Measurements from ENCODE around the gene NXF1.
"Not testable (repeated sequence)": the region's sequence is repeated elsewhere in the genome, so short reads cannot be mapped to it uniquely, and the experiment has no call there.

The NXF1 gene

GRCh38 chr11:62831520-62832335 lies 26.5 kb upstream of the NXF1 start, which contains the start of gene STX5:
Gene STX5, minus strand, starts transcription at chr11:62832051. Its CDS starts 808 bp downstream, at chr11:62831243.
- DNase-seq, result peak; percentile 100

GRCh38 chr11:62830904-62831519 lies 25.8 kb upstream of the NXF1 start:
- DNase-seq, result no peak

GRCh38 chr11:62828130-62828529 lies 22.9 kb upstream of the NXF1 start:
- not testable (repeated sequence) for DNase-seq

DNA sequence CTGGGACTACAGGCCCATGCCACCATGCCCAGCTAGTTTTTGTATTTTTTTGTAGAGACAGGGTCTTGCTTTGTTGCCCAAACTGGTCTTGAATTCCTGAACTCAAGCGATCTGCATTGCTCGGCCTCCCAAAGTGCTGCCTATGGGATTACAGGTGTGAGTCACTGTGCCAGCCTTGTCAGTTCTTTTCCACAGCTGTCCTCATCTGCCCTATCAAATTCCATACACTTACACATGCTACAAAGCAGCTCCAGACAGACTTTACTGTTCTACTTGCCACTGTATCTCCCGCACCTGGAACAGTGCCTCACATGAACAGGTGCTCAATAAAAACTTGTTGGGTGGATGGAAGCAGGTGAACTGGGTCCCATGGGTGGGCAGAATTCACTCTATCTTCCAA lies 18.4 kb upstream of the NXF1 start:
- no peak for DNase-seq

DNA sequence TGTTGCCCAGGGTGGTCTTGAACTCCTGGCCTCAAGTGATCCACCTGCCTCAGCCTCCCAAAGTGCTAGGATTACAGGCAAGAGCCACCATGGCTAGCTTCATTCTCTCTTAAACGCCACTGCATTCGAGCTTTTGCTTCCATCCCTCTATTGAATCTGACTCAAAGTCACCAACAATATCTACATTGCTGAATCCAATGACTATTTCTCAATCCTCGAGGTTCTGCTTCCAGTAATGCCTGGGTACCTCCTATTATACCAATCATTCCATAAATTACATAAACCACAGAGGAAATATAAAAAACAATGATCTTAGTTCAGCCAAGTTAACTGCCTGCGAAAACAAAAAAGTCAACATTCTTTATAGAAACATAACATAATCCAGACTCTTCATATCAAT lies 11.9 kb upstream of the NXF1 start:
- DNase-seq, result no peak

DNA sequence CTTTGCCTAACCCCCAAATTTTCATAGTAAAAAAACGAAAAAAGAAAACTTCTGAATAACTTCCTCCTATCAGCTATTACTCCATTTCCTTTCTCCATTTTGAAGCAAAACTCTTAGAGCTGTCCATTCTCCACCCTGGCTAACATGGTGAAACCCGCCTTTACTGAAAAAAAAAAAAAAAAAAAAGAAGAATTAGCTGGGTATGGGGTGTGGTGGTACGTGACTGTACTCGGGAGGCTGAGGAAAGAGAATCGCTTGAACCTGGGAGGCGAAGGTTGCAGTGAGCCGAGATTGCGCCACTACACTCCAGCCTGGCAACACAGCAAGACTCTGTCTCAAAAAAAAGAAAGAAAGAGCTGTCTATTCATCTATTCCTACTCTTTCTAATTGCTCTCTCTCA lies 11.3 kb upstream of the NXF1 start:
- DNase-seq, result no peak

GRCh38 chr11:62811659-62812058 lies 6.4 kb upstream of the NXF1 start:
- no peak for DNase-seq

GRCh38 chr11:62810748-62811147 lies 5.5 kb upstream of the NXF1 start:
- DNase-seq, result no peak

- no peak for DNase-seq
These were observed 1.4 kb upstream of the NXF1 start for GRCh38 chr11:62806611-62807121.

DNA sequence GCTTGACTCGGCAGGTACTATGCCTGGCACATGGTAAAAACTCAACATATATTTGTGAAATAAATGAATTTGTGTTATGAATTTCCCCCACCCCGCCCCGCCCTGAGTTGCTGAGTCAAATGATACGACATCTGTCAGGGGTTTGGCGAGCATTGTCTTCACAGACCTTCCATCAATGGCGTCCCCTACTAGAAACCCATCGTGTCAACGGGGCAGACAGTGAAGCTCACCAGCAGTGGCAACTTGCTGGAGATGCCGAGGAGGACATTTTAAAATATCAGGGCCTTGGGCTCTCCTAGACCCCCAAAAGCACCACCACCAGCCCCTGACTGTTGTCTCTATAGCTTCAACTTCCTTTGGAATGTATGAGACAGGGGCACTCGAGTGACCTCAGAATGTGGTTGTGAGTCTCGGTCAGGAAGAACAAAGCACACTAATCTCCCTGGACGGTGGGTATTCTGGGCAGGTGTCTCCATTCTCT lies 761 bp upstream of the NXF1 start:
- DNase-seq, result peak; percentile 70

GRCh38 chr11:62804310-62805075 lies 747 bp downstream of the NXF1 start:
- peak; percentile 70 for DNase-seq

GRCh38 chr11:62801071-62801470 lies 4.2 kb downstream of the NXF1 start:
- no peak for DNase-seq

DNA sequence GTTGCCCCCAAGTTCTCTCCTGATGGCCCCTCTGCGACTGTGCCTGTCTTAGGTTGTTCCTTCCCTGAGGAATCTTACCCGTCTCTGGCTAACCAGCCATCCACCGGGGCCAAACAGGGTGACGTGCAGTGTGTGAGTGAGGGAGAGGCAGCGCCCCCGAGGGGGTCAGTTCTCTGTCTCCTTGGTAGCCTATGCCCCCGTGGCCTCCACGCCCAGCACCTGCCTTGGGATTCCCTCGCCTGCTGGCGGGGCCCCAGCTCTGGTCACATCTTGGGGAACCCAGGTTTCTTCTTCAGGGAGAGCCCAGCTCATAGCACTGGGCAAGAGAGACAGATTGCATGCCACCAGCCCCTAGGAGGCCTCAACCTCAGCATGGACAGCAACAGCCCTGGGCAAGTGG lies 5.8 kb downstream of the NXF1 start:
- no peak for DNase-seq

DNA sequence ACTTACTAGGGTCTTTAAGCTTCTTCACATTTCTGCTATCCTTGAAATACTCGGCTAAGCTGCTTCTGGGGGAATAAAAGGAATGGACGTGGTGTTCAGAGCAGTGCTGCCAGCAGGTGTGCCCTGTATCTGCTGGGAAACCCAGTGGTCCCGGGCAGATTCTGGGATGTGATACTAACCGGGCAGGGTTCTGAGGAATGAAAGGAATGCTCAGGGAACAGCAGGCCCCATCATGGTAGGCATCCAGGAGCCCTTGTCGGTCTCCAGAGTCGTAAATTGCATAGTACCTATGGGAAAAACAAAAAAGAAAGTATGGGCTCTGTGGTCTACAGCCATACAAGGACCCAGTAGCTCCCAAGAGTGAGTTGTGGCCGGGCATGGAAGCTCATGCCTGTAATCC lies 9.0 kb downstream of the NXF1 start:
- no peak for DNase-seq

- DNase-seq, result no peak
These were observed 11.0 kb downstream of the NXF1 start for GRCh38 chr11:62794201-62794775.

GRCh38 chr11:62792202-62792575 lies 13.1 kb downstream of the NXF1 start:
- no peak for DNase-seq

GRCh38 chr11:62791501-62792201 lies 13.6 kb downstream of the NXF1 start, which contains the start of gene TMEM223:
Gene TMEM223, minus strand, starts transcription at chr11:62792006. Its CDS starts 12 bp downstream, at chr11:62791994.
- DNase-seq, result peak; percentile 80

DNA sequence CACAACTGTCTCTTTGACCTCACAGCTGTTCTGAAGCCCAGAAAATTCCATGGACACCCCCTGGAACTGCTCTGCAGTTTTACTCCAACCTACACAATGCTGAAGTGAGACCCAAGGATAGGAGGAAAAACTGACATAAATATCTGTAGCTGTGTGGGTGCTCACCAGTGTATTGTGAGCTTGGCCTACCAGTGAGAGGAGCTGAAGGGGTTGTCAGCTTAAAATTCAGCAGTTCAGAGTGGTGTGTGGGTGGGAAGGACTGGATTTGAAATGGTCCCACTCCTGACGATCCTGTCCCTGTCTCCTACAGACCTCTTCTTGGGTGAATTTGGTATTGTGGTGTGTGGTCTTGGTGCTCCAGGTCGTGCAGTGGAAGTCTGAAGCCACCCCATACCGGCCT lies 15.7 kb downstream of the NXF1 start:
- no peak for DNase-seq

DNA sequence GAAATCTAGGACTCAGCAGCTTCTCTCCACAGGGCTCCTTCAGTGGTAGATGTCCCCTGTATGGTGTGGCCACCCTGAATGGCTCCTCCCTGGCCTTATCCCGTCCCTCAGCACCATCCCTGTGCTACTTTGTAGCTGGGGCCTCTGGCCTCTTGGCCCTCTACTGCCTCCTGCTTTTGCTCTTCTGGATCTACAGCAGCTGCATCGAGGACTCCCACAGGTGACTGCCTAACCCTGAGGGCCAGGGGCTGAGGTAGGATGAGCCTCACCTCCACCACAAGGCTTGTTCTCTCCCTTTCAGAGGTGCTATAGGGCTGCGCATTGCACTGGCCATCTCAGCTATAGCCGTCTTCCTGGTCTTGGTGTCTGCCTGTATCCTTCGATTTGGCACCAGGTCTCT lies 16.2 kb downstream of the NXF1 start:
- DNase-seq, result no peak

GRCh38 chr11:62787005-62787759 lies 18.1 kb downstream of the NXF1 start, which contains the start of gene TMEM179B:
Gene TMEM179B, plus strand, starts transcription at chr11:62787402. Its CDS starts 30 bp downstream, at chr11:62787432.
- DNase-seq, result peak; percentile 98

DNA sequence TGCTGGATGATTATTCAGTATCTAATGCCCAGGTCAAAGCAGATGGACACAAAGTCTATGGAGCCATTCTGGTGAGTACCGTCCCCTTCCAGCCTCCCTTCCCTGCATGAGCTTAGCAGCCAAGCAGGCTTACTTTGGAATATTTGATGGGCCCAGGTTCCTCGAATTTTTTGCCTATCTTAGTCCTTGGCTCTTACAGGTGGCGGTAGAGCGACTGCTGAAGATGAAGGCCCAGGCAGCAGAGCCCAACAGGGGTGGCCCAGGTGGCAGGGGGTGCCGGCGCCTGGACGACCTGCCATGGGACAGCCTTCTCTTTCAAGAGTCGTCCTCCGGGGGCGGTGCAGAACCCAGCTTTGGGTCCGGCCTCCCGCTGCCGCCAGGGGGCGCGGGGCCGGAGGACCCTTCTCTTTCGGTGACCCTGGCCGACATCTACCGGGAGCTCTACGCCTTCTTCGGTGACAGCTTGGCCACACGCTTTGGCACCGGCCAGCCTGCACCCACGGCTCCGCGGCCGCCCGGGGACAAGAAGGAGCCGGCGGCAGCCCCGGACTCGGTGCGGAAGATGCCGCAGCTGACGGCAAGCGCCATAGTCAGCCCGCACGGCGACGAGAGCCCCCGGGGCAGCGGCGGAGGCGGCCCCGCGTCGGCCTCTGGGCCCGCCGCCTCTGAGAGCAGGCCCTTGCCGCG lies 18.8 kb downstream of the NXF1 start:
- peak; percentile 81 for DNase-seq

All from NCI-H1092 treated with DMSO at 0.1 percent for 48 hours (cell line).